ENCODE data around the gene OR10AG1.

OR10AG1 gene, protein sequence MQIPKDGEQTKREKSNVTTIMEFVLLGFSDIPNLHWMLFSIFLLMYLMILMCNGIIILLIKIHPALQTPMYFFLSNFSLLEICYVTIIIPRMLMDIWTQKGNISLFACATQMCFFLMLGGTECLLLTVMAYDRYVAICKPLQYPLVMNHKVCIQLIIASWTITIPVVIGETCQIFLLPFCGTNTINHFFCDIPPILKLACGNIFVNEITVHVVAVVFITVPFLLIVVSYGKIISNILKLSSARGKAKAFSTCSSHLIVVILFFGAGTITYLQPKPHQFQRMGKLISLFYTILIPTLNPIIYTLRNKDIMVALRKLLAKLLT

DNA sequence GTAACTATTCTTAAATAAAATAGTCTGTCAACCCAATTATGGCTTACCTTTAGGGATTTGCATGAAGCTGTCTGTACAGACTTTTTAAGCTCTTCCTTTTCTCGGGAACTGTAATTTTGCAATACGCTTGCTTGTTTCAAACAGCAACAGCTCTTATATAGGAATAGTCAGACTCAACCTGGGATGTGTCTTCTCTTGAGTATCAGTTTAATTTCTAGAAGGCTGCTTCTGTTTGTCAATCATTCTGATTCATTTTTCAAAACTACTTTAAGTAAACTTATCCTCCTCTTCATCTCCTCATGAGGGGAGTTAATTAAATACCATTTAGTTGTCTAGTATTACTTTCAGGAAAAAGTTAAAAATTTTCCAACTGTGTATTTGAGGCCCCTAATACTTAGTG is at the start of gene OR10AG1:
Gene OR10AG1, minus strand, starts transcription at position 101 of the 400 bp plus-strand sequence. Its CDS starts 38 bp downstream, at position 63.
- no peak for DNase-seq

DNA sequence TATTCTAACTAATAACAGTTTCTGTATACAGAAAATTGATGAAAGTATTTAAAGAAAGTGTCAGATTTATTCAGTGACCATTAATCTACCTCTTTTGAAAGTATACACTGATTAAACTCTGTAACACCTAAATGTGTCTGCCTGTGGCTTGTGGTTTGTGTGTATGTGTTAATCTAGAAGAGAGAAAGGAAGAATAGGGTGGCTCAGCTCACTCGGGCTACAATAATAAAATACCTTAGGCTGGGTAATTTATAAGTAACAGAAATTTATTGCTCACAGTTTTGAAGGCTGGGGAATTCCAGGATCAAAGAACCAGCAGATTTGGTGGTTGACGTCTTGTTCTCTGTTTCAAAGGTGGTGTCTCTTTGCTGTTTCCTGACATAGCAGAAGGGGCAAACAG is 44.1 kb upstream of the OR10AG1 start:
- DNase-seq = no peak

DNA sequence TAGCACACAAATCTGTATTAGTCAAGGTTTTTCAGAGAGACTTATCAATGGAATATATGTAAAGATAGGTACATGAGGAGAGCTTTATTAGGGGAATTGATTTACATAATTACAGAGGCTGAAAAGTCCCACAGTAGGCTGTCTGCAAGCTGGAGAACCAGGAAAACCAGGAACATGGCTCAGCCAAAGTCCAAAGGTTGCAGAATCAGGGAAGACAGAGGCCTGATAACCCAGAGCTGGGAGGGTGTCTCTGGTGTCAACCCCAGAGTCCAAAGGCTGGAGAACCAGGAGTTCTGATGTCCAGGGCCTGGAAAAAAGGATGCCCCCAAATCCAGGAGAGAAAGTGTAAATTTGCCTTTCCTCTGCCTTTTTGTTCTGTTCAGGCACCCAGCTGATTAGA is 41.0 kb upstream of the OR10AG1 start:
- no peak for DNase-seq

DNA sequence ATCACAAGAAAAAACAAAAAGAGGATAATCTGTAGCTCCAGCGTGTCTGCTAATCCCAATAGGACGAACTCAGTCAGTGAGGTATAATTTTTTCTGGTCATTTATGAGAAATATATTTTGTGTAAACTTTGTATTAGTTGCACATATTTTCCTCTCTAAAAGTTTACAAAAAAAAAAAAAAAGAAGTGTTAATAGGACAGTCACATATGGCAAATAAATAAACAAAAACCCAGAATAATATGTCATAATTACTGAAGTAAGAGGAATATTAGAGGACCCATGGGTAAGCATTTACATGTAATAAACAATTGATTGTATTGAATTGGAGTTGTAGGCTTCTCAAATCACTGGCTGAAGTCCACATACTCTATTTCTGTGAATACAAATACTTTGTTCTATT is 24.8 kb upstream of the OR10AG1 start, which contains the start of gene OR5F1:
Gene OR5F1, minus strand, starts transcription at position 101 of the 400 bp plus-strand sequence. Its CDS starts 0 bp downstream, at position 101.
- DNase-seq = no peak

DNA sequence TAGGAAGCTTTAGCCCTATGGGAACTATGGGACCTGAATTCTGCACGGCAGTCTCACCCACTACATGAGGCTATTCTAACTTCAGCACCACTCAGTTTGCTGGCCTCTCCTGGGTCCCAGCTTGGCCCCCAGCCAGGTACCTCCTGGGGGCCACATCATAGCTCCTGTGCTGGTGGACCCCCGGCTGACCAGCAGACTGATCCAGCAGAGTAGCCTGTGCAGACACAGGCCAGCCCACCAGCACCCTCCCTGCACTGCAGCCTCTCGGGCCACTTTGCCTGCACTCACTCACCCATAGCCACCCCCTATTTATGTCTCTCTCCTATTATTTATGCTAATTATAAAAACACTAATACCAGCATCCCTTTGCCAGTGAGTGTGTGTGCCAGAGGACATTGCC is 1.2 kb upstream of the OR10AG1 start:
- no peak for DNase-seq

DNA sequence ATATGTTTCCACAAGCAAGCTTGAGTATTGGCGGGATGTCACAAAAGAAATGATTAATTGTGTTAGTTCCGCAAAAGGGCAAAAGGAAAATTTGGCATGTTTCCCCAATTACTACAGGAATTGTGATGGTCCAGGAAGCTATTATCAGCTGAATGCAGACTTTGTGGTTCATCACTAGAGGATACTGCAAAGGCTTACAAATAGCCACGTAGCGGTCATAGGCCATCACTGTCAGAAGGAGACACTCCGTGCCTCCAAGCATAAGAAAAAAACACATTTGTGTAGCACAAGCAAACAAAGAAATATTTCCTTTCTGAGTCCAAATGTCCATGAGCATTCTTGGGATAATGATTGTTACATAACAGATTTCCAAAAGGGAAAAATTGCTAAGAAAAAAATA is 1.8 kb downstream of the OR10AG1 start:
- DNase-seq = no peak

DNA sequence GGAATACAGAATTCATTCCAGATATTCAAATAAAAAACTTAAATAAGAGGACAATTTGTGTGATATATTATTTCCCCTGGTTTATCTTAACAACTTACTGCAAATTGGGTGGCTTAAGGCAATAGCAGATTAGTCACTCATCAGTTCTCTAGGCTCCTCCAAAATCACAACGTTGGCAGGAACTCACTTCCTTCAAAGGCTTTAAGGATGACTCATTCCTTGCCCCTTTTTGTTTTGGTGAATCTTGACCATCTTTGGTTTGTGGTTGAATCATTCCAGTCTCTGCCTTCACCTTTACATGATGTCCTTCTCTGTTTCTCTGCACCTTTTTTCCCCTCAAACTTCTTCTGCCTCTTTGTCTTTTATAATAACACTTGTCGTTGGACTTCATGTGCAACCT is 3.4 kb downstream of the OR10AG1 start:
- DNase-seq = no peak

DNA sequence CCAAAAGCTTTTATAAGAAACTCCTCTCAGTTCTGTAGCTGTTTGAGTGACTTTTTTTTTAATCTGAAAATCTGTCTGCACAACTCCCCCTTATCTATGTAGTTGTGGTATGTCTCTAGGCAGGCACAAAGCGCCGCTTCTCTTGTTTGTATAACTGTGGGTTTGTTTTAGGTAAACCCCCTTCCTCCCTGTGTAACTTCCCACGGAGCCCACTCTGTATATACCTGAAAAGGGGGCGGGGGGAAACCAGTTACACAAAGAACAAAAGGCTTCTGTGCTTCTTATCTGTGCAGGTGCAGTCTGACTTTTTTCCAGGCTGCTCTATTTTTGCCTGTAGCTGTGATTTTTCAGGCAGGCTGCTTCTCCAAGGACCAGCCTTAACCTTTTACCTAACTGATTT is 13.2 kb downstream of the OR10AG1 start:
- DNase-seq = no peak

DNA sequence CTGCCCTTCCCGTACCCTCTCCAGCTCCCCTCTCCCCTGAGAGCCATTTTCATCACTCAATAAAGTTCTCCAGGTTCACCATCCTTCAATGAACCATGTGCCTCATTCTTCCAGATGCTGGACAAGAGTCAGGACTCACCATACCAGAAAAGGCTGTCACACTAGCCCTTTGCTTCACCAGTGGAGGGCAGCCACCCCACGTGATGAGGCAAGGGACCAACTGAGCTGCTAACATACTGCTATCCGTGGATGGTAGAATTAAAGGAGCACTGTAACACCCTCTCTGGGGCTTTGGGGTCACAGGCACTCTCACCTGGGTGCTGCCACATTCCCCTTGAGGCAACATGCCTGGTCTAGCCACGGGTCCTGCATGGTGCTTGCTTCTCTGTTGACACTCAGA is 20.4 kb downstream of the OR10AG1 start:
- DNase-seq = peak; percentile 17

DNA sequence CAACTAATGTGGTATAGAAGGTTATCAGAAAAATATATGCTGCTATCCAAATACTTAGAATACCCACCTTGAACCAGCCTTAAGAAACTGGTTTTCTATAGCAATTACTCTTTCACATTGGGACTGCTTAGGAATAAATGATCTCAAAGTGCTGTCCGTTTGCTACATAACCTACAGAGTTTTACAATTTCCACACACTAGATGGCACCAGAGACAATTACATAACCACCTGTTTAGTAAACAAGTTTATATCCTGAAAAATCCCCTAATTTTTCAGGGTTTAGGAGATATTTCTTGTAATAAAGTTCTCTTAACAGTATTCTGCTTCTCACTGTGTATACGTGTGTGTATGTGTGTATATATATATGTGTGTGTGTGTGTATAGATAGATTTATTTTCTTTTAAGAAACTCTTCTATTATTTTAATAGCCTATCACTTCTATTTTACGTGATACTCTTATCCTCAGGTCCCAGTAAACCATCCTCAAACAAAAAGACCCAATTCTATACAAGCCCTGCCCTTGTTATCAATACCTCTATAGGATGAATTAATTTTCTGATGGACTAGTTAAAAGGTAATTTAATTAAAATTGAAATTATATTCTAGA is 26.9 kb downstream of the OR10AG1 start:
- DNase-seq = peak; percentile 65

DNA sequence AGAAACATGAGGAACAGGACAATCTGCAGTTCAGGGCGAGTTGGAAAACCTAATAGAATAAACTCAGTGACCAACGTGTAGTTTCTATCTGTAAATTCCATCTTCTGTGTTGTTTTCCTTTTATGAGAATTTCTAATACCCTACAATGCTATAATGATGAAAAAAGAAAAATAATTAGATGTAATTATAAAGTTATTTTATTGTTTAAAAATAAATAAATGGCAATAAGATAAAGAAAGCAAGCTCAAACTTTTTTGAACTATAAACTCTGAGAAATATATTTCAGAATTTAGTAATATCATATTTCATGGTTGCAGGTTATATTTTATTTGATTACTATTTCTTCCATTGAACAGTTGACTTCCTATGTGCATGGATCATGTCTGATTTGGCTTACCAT is 33.4 kb downstream of the OR10AG1 start, which contains the start of gene OR5I1:
Gene OR5I1, minus strand, starts transcription at position 101 of the 400 bp plus-strand sequence. Its CDS starts 0 bp downstream, at position 101.
- no peak for DNase-seq

DNA sequence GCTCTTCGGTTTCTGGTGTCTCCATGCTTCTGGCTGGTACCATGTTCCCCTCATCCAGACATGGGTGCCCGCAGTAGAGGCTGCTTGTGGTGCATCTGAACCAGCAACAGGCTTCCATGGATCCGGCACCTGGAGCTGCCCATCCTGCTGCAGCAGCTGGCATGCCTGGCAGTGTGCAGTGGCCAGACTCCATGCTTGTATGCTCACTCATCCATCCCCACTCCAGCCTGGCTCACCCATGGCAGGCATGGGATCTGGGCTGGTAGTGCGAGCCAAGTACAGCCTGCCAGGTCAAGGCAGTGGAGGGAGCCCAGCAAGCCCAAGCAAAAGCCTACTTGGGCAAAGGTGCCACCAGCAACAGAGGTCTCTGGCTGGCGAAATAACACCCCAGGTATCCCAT is 49.2 kb downstream of the OR10AG1 start:
- no peak for DNase-seq

Measured in DMS53 (cell line).